H1 (cell line): ENCODE results near the gene BAIAP2L2. TPM values are rescaled to one million over a fixed set of nuclear protein-coding genes. Genes with fewer than 3 reads are reported as not detected.

Experiments used
- CTCF ChIA-PET: fragments of 300-600 bp; sonication (Branson Sonifier 250); formaldehyde crosslinking; loops from one replicate; lab custom pipeline; 2021; ENCODE audit not compliant: partially characterized antibody; lab: Charles Lee
- POLR2A ChIA-PET: fragments of 300-600 bp; sonication (Branson Sonifier 250); formaldehyde crosslinking; loops from one replicate; lab custom pipeline; 2021; ENCODE audit warnings: inconsistent platforms; ENCODE audit not compliant: partially characterized antibody; lab: Charles Lee
- DNase-seq, 2 experiments: peaks; one replicate each; pipeline versions ENCODE4 v3.0.0 to v3.0.0-alpha.2; 2010 to 2022; ENCODE audit warnings: low spot score in 2 of 2, low read depth in 1 of 2, mixed read lengths in 1 of 2
- FAIRE-seq: peaks from 2 replicates; lab custom pipeline; 2011; peaks lifted over from hg19 to GRCh38; lab: Jason Lieb, UNC
- H2AFZ ChIP-seq: 2 replicates; pipeline ENCODE4 v1.8.1; 2012; ENCODE audit warnings: low read length, inconsistent platforms
- H2AK5ac ChIP-seq: 2 replicates; pipeline ENCODE4 v1.6.1; 2013; ENCODE audit warnings: low read depth, low read length
- H2BK120ac ChIP-seq: replicated peaks from 2 replicates; pipeline ENCODE3; 2013; ENCODE audit warnings: low read depth, low read length, inconsistent platforms
- H2BK12ac ChIP-seq: 2 replicates; pipeline ENCODE4 v1.6.1; 2013; ENCODE audit warnings: low read depth, low read length
- H2BK15ac ChIP-seq: 2 replicates; pipeline ENCODE4 v1.6.1; 2013; ENCODE audit warnings: low read length
- H2BK20ac ChIP-seq: 2 replicates; pipeline ENCODE4 v1.6.1; 2013; ENCODE audit warnings: low read length
- H2BK5ac ChIP-seq: 2 replicates; pipeline ENCODE4 v1.6.1; 2013; ENCODE audit warnings: low read depth, low read length
- H3K14ac ChIP-seq: 2 replicates; pipeline ENCODE4 v1.6.1; 2013; ENCODE audit warnings: inconsistent platforms; ENCODE audit not compliant: insufficient read length
- H3K18ac ChIP-seq: 2 replicates; pipeline ENCODE4 v1.6.1; 2013; ENCODE audit warnings: low read length; ENCODE audit errors: extremely low read depth
- H3K23ac ChIP-seq: 2 replicates; pipeline ENCODE4 v1.6.1; 2013; ENCODE audit warnings: inconsistent platforms; ENCODE audit not compliant: insufficient read length
- H3K23me2 ChIP-seq: 2 replicates; pipeline ENCODE4 v1.6.1; 2013; ENCODE audit warnings: low read depth, low read length
- H3K27ac ChIP-seq: 2 replicates; pipeline ENCODE4 v1.6.1; 2011; ENCODE audit warnings: low read depth, low read length, inconsistent platforms
- H3K27me3 ChIP-seq, 4 experiments: replicated peaks in 1 of 4; 1 replicate in 1 of 4; 2 replicates in 3 of 4; pipeline versions ENCODE4 v1.6.1 to v1.8.1; 2011 to 2013; ENCODE audit warnings: low read length in 3 of 4, mild to moderate bottlenecking in 3 of 4, inconsistent platforms in 2 of 4, mixed read lengths in 2 of 4, moderate library complexity in 1 of 4; ENCODE audit not compliant: control insufficient read depth in 3 of 4, insufficient read depth in 3 of 4; ENCODE audit errors: extremely low read depth in 1 of 4
- H3K36me3 ChIP-seq, 4 experiments: 2 replicates each; pipeline versions ENCODE4 v1.6.1 to v1.8.1; 2011 to 2013; ENCODE audit warnings: mild to moderate bottlenecking in 4 of 4, low read length in 3 of 4, moderate library complexity in 2 of 4, control low read depth in 1 of 4, inconsistent platforms in 1 of 4; ENCODE audit not compliant: insufficient read depth in 4 of 4, control insufficient read depth in 2 of 4
- H3K4ac ChIP-seq: replicated peaks from 2 replicates; pipeline ENCODE3; 2013; ENCODE audit warnings: low read length, low read depth, mixed read lengths, inconsistent platforms; ENCODE audit not compliant: insufficient read length
- H3K4me1 ChIP-seq, 4 experiments: replicated peaks in 1 of 4; 1 replicate in 1 of 4; 2 replicates in 3 of 4; pipeline versions ENCODE4 v1.6.1 to v1.8.1; 2011 to 2013; ENCODE audit warnings: low read length in 3 of 4, inconsistent platforms in 2 of 4, mixed read lengths in 1 of 4; ENCODE audit not compliant: insufficient read depth in 4 of 4, control insufficient read depth in 3 of 4
- H3K4me2 ChIP-seq, 2 experiments: 2 replicates each; pipeline versions ENCODE4 v1.6.1 to v1.8.1; 2011 to 2013; ENCODE audit warnings: low read depth in 2 of 2, low read length in 2 of 2, control low read depth in 1 of 2, inconsistent platforms in 1 of 2, mild to moderate bottlenecking in 1 of 2; ENCODE audit not compliant: insufficient read depth in 1 of 2
- H3K4me3 ChIP-seq, 4 experiments: fragments of 200-600, 300-600 bp in 1 of 4; sonication (generic), shearing (Covaris generic), sonication (Bioruptor Twin) in 1 of 4; 2 replicates each; pipeline versions ENCODE4 v1.5.1 to v1.8.1; 2011 to 2016; ENCODE audit warnings: low read length in 4 of 4, low read depth in 3 of 4, control low read depth in 2 of 4, inconsistent platforms in 2 of 4, mild to moderate bottlenecking in 2 of 4, mixed read lengths in 1 of 4, moderate library complexity in 1 of 4; ENCODE audit not compliant: insufficient read depth in 2 of 4; ENCODE audit errors: extremely low read depth in 1 of 4
- H3K56ac ChIP-seq: replicated peaks from 2 replicates; pipeline ENCODE3; 2013; ENCODE audit warnings: low read depth, mild to moderate bottlenecking, mixed read lengths, low read length, inconsistent platforms; ENCODE audit not compliant: insufficient read length
- H3K79me1 ChIP-seq: 2 replicates; pipeline ENCODE4 v1.6.1; 2013; ENCODE audit warnings: low read depth, low read length, control low read depth
- H3K79me2 ChIP-seq, 2 experiments: 2 replicates each; pipeline versions ENCODE4 v1.6.1 to v1.8.1; 2012 to 2013; ENCODE audit warnings: low read length in 2 of 2, mild to moderate bottlenecking in 2 of 2, inconsistent platforms in 1 of 2; ENCODE audit not compliant: insufficient read depth in 2 of 2, control insufficient read depth in 1 of 2
- H3K9ac ChIP-seq, 4 experiments: replicated peaks in 1 of 4; 1 replicate in 1 of 4; 2 replicates in 3 of 4; pipeline versions ENCODE4 v1.6.1 to v1.8.1; 2011 to 2013; ENCODE audit warnings: low read depth in 3 of 4, low read length in 3 of 4, control low read depth in 2 of 4, mild to moderate bottlenecking in 2 of 4, moderate library complexity in 2 of 4, inconsistent platforms in 1 of 4; ENCODE audit errors: extremely low read depth in 1 of 4
- H3K9me3 ChIP-seq, 2 experiments: 2 replicates each; pipeline versions ENCODE4 v1.6.1 to v1.8.1; 2012 to 2013; ENCODE audit warnings: mild to moderate bottlenecking in 2 of 2, moderate library complexity in 2 of 2, control low read depth in 1 of 2, inconsistent platforms in 1 of 2, low read depth in 1 of 2, low read length in 1 of 2, mixed read lengths in 1 of 2; ENCODE audit not compliant: insufficient read depth in 2 of 2
- H4K20me1 ChIP-seq, 2 experiments: replicated peaks in 1 of 2; 2 replicates each; pipeline versions ENCODE3 to v1.8.1; 2011 to 2013; ENCODE audit warnings: inconsistent platforms in 2 of 2, low read length in 2 of 2, mild to moderate bottlenecking in 1 of 2; ENCODE audit not compliant: insufficient read depth in 2 of 2, control insufficient read depth in 1 of 2
- H4K5ac ChIP-seq: 2 replicates; pipeline ENCODE4 v1.6.1; 2013; ENCODE audit warnings: low read length, low read depth, mixed read lengths, inconsistent platforms; ENCODE audit not compliant: insufficient read length
- H4K8ac ChIP-seq: 2 replicates; pipeline ENCODE4 v1.8.0; 2013; ENCODE audit warnings: mild to moderate bottlenecking, moderate library complexity, low read length, inconsistent platforms; ENCODE audit not compliant: insufficient read depth; ENCODE audit errors: extremely low read depth
- H4K91ac ChIP-seq: replicated peaks from 2 replicates; pipeline ENCODE3; 2013; ENCODE audit warnings: low read length, mixed read lengths, inconsistent platforms; ENCODE audit not compliant: insufficient read length
- CBX8 ChIP-seq: fragments of 300-800, 300-1000 bp; sonication (generic); IDR thresholded peaks from 2 replicates; pipeline ENCODE4 v1.7.1; 2016; ENCODE audit warnings: low read depth, low read length, borderline replicate concordance
- EZH2 ChIP-seq: fragments of 200-600 bp; sonication (generic); IDR thresholded peaks from 2 replicates; pipeline ENCODE4 v1.7.1; 2012; ENCODE audit warnings: low read depth, mild to moderate bottlenecking, moderate library complexity, low read length, inconsistent platforms; ENCODE audit not compliant: severe bottlenecking
- HDAC2 ChIP-seq, 2 experiments: fragments of 300-600 bp in 1 of 2; sonication (generic) in 1 of 2; IDR thresholded peaks; 2 replicates each; pipeline ENCODE4 v1.6.1; 2011 to 2012; ENCODE audit warnings: low read depth in 2 of 2, low read length in 2 of 2, mild to moderate bottlenecking in 2 of 2, moderate library complexity in 2 of 2, borderline replicate concordance in 1 of 2, inconsistent platforms in 1 of 2
- TCF12 ChIP-seq: IDR thresholded peaks from 2 replicates; pipeline ENCODE4 v1.6.1; 2011; ENCODE audit warnings: low read depth, mild to moderate bottlenecking, low read length
- WGBS, 2 experiments: shearing (Covaris generic) in 1 of 2; methylation state at CpG; one replicate each; pipeline versions ENCODE4 v1.1.6 to v1.1.7; 2013 to 2015; ENCODE audit warnings: low lambda C conversion rate in 2 of 2, mixed read lengths in 2 of 2, inconsistent platforms in 1 of 2, low coverage in 1 of 2, missing lambda C conversion rate in 1 of 2; ENCODE audit not compliant: insufficient replicate concordance in 2 of 2, insufficient coverage in 1 of 2, insufficient read length in 1 of 2; ENCODE audit errors: extremely low coverage in 1 of 2, missing lambda C conversion rate in 1 of 2; 5-methylcytosine and 5-hydroxymethylcytosine counted together
- polyA plus RNA-seq, 7 experiments: library from polyadenylated mRNA; depleted of rRNA in 3 of 7; stranded (reverse) in 5 of 7; unstranded in 2 of 7; fragments of >200 nt in 5 of 7; fragments of 200-250 nt in 2 of 7; gene quantifications; 1 replicate in 5 of 7; 2 replicates in 1 of 7; 4 replicates in 1 of 7; pipeline versions ENCODE4 v1.2.1 to v1.2.3, GENCODE V29; 2011 to 2013; ENCODE audit warnings: missing spikeins in 2 of 7, mixed read lengths in 2 of 7
- total RNA-seq: library from RNA; stranded (reverse); fragmentation: NEBNext Ultra II Directional; extraction: Animal tissue kit (Norgen Biotek cat#: 25700); gene quantifications from 2 replicates; pipeline ENCODE4 v1.2.1, GENCODE V29; 2021

BAIAP2L2 gene
- total and polyA plus RNA-seq, 2 of the 8 experiments (the other 6 are each of a cell fraction or from before 2014, with no cell fraction given): 5.4 to 10.0 TPM

DNA sequence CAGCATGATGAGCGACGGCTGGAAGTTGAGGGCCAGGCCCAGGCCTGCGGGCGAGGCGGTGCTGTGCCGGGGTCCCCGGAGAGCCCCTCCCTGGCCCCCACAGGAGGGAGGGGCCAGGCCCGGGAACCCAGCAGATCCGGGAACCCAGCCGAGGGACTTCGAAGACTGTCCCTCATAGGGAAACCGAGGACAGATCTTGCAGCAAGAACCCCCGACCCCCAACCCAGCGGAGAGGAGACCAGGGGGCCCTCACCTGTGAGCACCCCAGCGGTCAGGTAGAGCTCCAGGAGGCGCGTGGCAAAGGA, 28.9 kb downstream of the BAIAP2L2 start:
- Histone ChIP-seq H2BK15ac (no peak overlapping the region), H3K9ac (no peak overlapping the region), H3K4me2 (peak overlapping the region; percentile 66 to 80), H3K18ac (no peak overlapping the region), H2AK5ac (no peak overlapping the region), H3K27me3 (peaks cover 7 to 37% (median 33%) of the 10 kb centered on the region in 4 experiments), H2BK120ac (no peak overlapping the region), H4K8ac (peak overlapping the region; percentile 86), H3K56ac (no peak overlapping the region), H2AFZ (no peak overlapping the region), H2BK20ac (no peak overlapping the region), H3K79me2 (no peaks in the 10 kb centered on the region), H2BK5ac (no peak overlapping the region), H3K23ac (no peak overlapping the region), H3K14ac (no peak overlapping the region), H3K36me3 (no peaks in the 10 kb centered on the region), H3K4me1 (peaks cover 0 to 25% (median 18%) of the 10 kb centered on the region in 4 experiments; a peak in 6 of 7 replicates), H3K79me1 (no peaks in the 10 kb centered on the region), H3K4me3 (peak overlapping the region; percentile 24 to 48 (median 30); a peak in 3 of 8 replicates), H2BK12ac (no peak overlapping the region), H4K91ac (no peak overlapping the region), H3K23me2 (peaks cover 3% of the 10 kb centered on the region), H4K5ac (no peak overlapping the region), H3K9me3 (no peaks in the 10 kb centered on the region), H3K4ac (no peak overlapping the region), H3K27ac (no peak overlapping the region), H4K20me1 (peaks cover 0 to 1% of the 10 kb centered on the region in 2 experiments)
- POLR2A ChIA-PET: interaction anchor here (0.9 to 1.4 kb wide), 3 partner anchors 9 to 15 kb away, joined by 3 to 6 read pairs (median 4); no protein-coding TSS in a partner anchor
- CTCF ChIA-PET: interaction anchor here (0.9 to 2.0 kb wide), 6 partner anchors 13 to 63 kb away, joined by 3 to 11 read pairs (median 4); no protein-coding TSS in a partner anchor
- TF ChIP-seq CBX8: no peak
- peak; percentile 49 for TF ChIP-seq EZH2
- no peak for TF ChIP-seq HDAC2 (IDR thresholded peaks at IDR 0.05; ENCODE audit: borderline replicate concordance in 1 of 2, low read depth in 2 of 2, low read length in 2 of 2)
- no peak for TF ChIP-seq TCF12
- WGBS, 2 experiments: 47% methylated on average over 14 of the region's 17 CpGs; no CpG with 5 or more reads in 1 of the 2 experiments
- FAIRE-seq (no peak), DNase-seq (no peak)
